Hair follicular keratinocyte (primary cell): ENCODE data around the gene HNRNPC. TPM values are rescaled to one million over a fixed set of nuclear protein-coding genes. Genes with fewer than 3 reads are reported as not detected.

Source experiments
- total RNA-seq: library from RNA; depleted of rRNA; stranded (reverse); fragments of >200 nt; gene quantifications from 2 replicates; pipeline ENCODE4 v1.2.3, GENCODE V29; 2015

Gene HNRNPC
- total RNA-seq: 530 and 909 TPM in 2 replicates

GRCh38 chr14:21269252-21270046 is at the start of gene HNRNPC:
HNRNPC (minus strand) TSS chr14:21269442; CDS start chr14:21234193, 35,249 bp downstream.

GRCh38 chr14:21279783-21280182 is 10.5 kb upstream of the HNRNPC start, which contains the start of gene RPGRIP1:
RPGRIP1 (plus strand) TSS chr14:21280083; CDS start chr14:21287977, 7,894 bp downstream.

Other genes with a start within 250 kb of the HNRNPC start
- 2.8 and 7.8 TPM in 2 replicates for gene NDRG2, start 244.4 kb downstream of the HNRNPC start, total RNA-seq
- gene TPPP2, start 239.2 kb downstream of the HNRNPC start, total RNA-seq: not detected in 2 replicates
- not detected in 2 replicates for gene RNASE13, start 234.6 kb downstream of the HNRNPC start, total RNA-seq
- gene RNASE7, start 227.1 kb downstream of the HNRNPC start, total RNA-seq: 5.5 and 22.4 TPM in 2 replicates
- not detected in 2 replicates for gene RNASE8, start 211.6 kb downstream of the HNRNPC start, total RNA-seq
- 6.4 and 13.7 TPM in 2 replicates for gene ARHGEF40, start 199.1 kb downstream of the HNRNPC start, total RNA-seq
- gene ZNF219, start 170.8 kb downstream of the HNRNPC start, total RNA-seq: 66.6 and 69.2 TPM in 2 replicates
- 0.08 and 0.31 TPM in 2 replicates for gene TMEM253, start 168.4 kb downstream of the HNRNPC start, total RNA-seq
- not detected in 2 replicates for gene OR5AU1, start 113.4 kb downstream of the HNRNPC start, total RNA-seq
- not detected in 2 replicates for gene RPGRIP1, start 10.6 kb upstream of the HNRNPC start, total RNA-seq
- gene SUPT16H, start 114.6 kb upstream of the HNRNPC start, total RNA-seq: 49.4 and 66.3 TPM in 2 replicates
- 33.9 and 46.5 TPM in 2 replicates for gene CHD8, start 186.7 kb upstream of the HNRNPC start, total RNA-seq
- gene RAB2B, start 207.5 kb upstream of the HNRNPC start, total RNA-seq: 6.7 and 11.1 TPM in 2 replicates
- 17.8 and 24.3 TPM in 2 replicates for gene TOX4, start 207.8 kb upstream of the HNRNPC start, total RNA-seq
- gene METTL3, start 241.9 kb upstream of the HNRNPC start, total RNA-seq: 29.0 and 41.7 TPM in 2 replicates